8988T (cell line): ENCODE results near the gene NTRK1.
A peak's percentile ranks its signal among the peaks of the same experiment; 100 is the strongest.

Experiments used
- DNase-seq: peaks from one replicate; pipeline ENCODE4 v3.0.0; 2011

The NTRK1 gene

GRCh38 chr1:156899956-156900718 is 39.5 kb downstream of the NTRK1 start:
- DNase-seq: no peak

GRCh38 chr1:156900896-156901589 is 40.4 kb downstream of the NTRK1 start:
- DNase-seq: no peak

- no peak for DNase-seq
These were observed 40.9 kb downstream of the NTRK1 start for GRCh38 chr1:156901590-156901900.

GRCh38 chr1:156901966-156902915 is 41.6 kb downstream of the NTRK1 start:
- no peak for DNase-seq

GRCh38 chr1:156903328-156904091 is 42.8 kb downstream of the NTRK1 start:
- DNase-seq: no peak

GRCh38 chr1:156904187-156904959 is 43.7 kb downstream of the NTRK1 start:
- DNase-seq: no peak

- DNase-seq: no peak
These were observed 44.5 kb downstream of the NTRK1 start for GRCh38 chr1:156905176-156905575.

- no peak for DNase-seq
These were observed 45.0 kb downstream of the NTRK1 start for GRCh38 chr1:156905651-156906050.

- no peak for DNase-seq
These were observed 45.7 kb downstream of the NTRK1 start for GRCh38 chr1:156906206-156906906.

- no peak for DNase-seq
These were observed 47.9 kb downstream of the NTRK1 start for GRCh38 chr1:156908541-156908940.

GRCh38 chr1:156908955-156909354 is 48.3 kb downstream of the NTRK1 start:
- no peak for DNase-seq

GRCh38 chr1:156909671-156910070 is 49.0 kb downstream of the NTRK1 start:
- no peak for DNase-seq

- peak; percentile 68 for DNase-seq
These were observed 49.7 kb downstream of the NTRK1 start for GRCh38 chr1:156910309-156910782.

GRCh38 chr1:156911577-156912298 is 51.1 kb downstream of the NTRK1 start:
- DNase-seq: no peak

GRCh38 chr1:156912310-156912709 is 51.6 kb downstream of the NTRK1 start:
- DNase-seq: no peak

- DNase-seq: no peak
These were observed 52.5 kb downstream of the NTRK1 start for GRCh38 chr1:156912861-156913808.

GRCh38 chr1:156913809-156914387 is 53.2 kb downstream of the NTRK1 start:
- DNase-seq: no peak

GRCh38 chr1:156914440-156914856 is 53.8 kb downstream of the NTRK1 start:
- no peak for DNase-seq
